H1 (cell line): Measurements from ENCODE around the gene BMX. TPM values are rescaled to one million over a fixed set of nuclear protein-coding genes. Genes with fewer than 3 reads are reported as not detected.

ENCODE experiments used
- CTCF ChIA-PET: fragments of 300-600 bp; sonication (Branson Sonifier 250); formaldehyde crosslinking; loops from one replicate; lab custom pipeline; 2021; ENCODE audit not compliant: partially characterized antibody; lab: Charles Lee
- POLR2A ChIA-PET: fragments of 300-600 bp; sonication (Branson Sonifier 250); formaldehyde crosslinking; loops from one replicate; lab custom pipeline; 2021; ENCODE audit warnings: inconsistent platforms; ENCODE audit not compliant: partially characterized antibody; lab: Charles Lee
- DNase-seq, 2 experiments: peaks; one replicate each; pipeline versions ENCODE4 v3.0.0 to v3.0.0-alpha.2; 2010 to 2022; ENCODE audit warnings: low spot score in 2 of 2, low read depth in 1 of 2, mixed read lengths in 1 of 2
- FAIRE-seq: peaks from 2 replicates; lab custom pipeline; 2011; peaks lifted over from hg19 to GRCh38; lab: Jason Lieb, UNC
- H2AFZ ChIP-seq: 2 replicates; pipeline ENCODE4 v1.8.1; 2012; ENCODE audit warnings: low read length, inconsistent platforms
- H2AK5ac ChIP-seq: 2 replicates; pipeline ENCODE4 v1.6.1; 2013; ENCODE audit warnings: low read depth, low read length
- H2BK120ac ChIP-seq: replicated peaks from 2 replicates; pipeline ENCODE3; 2013; ENCODE audit warnings: low read depth, low read length, inconsistent platforms
- H2BK12ac ChIP-seq: 2 replicates; pipeline ENCODE4 v1.6.1; 2013; ENCODE audit warnings: low read depth, low read length
- H2BK15ac ChIP-seq: 2 replicates; pipeline ENCODE4 v1.6.1; 2013; ENCODE audit warnings: low read length
- H2BK20ac ChIP-seq: 2 replicates; pipeline ENCODE4 v1.6.1; 2013; ENCODE audit warnings: low read length
- H2BK5ac ChIP-seq: 2 replicates; pipeline ENCODE4 v1.6.1; 2013; ENCODE audit warnings: low read depth, low read length
- H3K14ac ChIP-seq: 2 replicates; pipeline ENCODE4 v1.6.1; 2013; ENCODE audit warnings: inconsistent platforms; ENCODE audit not compliant: insufficient read length
- H3K18ac ChIP-seq: 2 replicates; pipeline ENCODE4 v1.6.1; 2013; ENCODE audit warnings: low read length; ENCODE audit errors: extremely low read depth
- H3K23ac ChIP-seq: 2 replicates; pipeline ENCODE4 v1.6.1; 2013; ENCODE audit warnings: inconsistent platforms; ENCODE audit not compliant: insufficient read length
- H3K23me2 ChIP-seq: 2 replicates; pipeline ENCODE4 v1.6.1; 2013; ENCODE audit warnings: low read depth, low read length
- H3K27ac ChIP-seq: 2 replicates; pipeline ENCODE4 v1.6.1; 2011; ENCODE audit warnings: low read depth, low read length, inconsistent platforms
- H3K27me3 ChIP-seq, 4 experiments: replicated peaks in 1 of 4; 1 replicate in 1 of 4; 2 replicates in 3 of 4; pipeline versions ENCODE4 v1.6.1 to v1.8.1; 2011 to 2013; ENCODE audit warnings: low read length in 3 of 4, mild to moderate bottlenecking in 3 of 4, inconsistent platforms in 2 of 4, mixed read lengths in 2 of 4, moderate library complexity in 1 of 4; ENCODE audit not compliant: control insufficient read depth in 3 of 4, insufficient read depth in 3 of 4; ENCODE audit errors: extremely low read depth in 1 of 4
- H3K36me3 ChIP-seq, 4 experiments: 2 replicates each; pipeline versions ENCODE4 v1.6.1 to v1.8.1; 2011 to 2013; ENCODE audit warnings: mild to moderate bottlenecking in 4 of 4, low read length in 3 of 4, moderate library complexity in 2 of 4, control low read depth in 1 of 4, inconsistent platforms in 1 of 4; ENCODE audit not compliant: insufficient read depth in 4 of 4, control insufficient read depth in 2 of 4
- H3K4ac ChIP-seq: replicated peaks from 2 replicates; pipeline ENCODE3; 2013; ENCODE audit warnings: low read length, low read depth, mixed read lengths, inconsistent platforms; ENCODE audit not compliant: insufficient read length
- H3K4me1 ChIP-seq, 4 experiments: replicated peaks in 1 of 4; 1 replicate in 1 of 4; 2 replicates in 3 of 4; pipeline versions ENCODE4 v1.6.1 to v1.8.1; 2011 to 2013; ENCODE audit warnings: low read length in 3 of 4, inconsistent platforms in 2 of 4, mixed read lengths in 1 of 4; ENCODE audit not compliant: insufficient read depth in 4 of 4, control insufficient read depth in 3 of 4
- H3K4me2 ChIP-seq, 2 experiments: 2 replicates each; pipeline versions ENCODE4 v1.6.1 to v1.8.1; 2011 to 2013; ENCODE audit warnings: low read depth in 2 of 2, low read length in 2 of 2, control low read depth in 1 of 2, inconsistent platforms in 1 of 2, mild to moderate bottlenecking in 1 of 2; ENCODE audit not compliant: insufficient read depth in 1 of 2
- H3K4me3 ChIP-seq, 4 experiments: fragments of 200-600, 300-600 bp in 1 of 4; sonication (generic), shearing (Covaris generic), sonication (Bioruptor Twin) in 1 of 4; 2 replicates each; pipeline versions ENCODE4 v1.5.1 to v1.8.1; 2011 to 2016; ENCODE audit warnings: low read length in 4 of 4, low read depth in 3 of 4, control low read depth in 2 of 4, inconsistent platforms in 2 of 4, mild to moderate bottlenecking in 2 of 4, mixed read lengths in 1 of 4, moderate library complexity in 1 of 4; ENCODE audit not compliant: insufficient read depth in 2 of 4; ENCODE audit errors: extremely low read depth in 1 of 4
- H3K56ac ChIP-seq: replicated peaks from 2 replicates; pipeline ENCODE3; 2013; ENCODE audit warnings: low read depth, mild to moderate bottlenecking, mixed read lengths, low read length, inconsistent platforms; ENCODE audit not compliant: insufficient read length
- H3K79me1 ChIP-seq: 2 replicates; pipeline ENCODE4 v1.6.1; 2013; ENCODE audit warnings: low read depth, low read length, control low read depth
- H3K79me2 ChIP-seq, 2 experiments: 2 replicates each; pipeline versions ENCODE4 v1.6.1 to v1.8.1; 2012 to 2013; ENCODE audit warnings: low read length in 2 of 2, mild to moderate bottlenecking in 2 of 2, inconsistent platforms in 1 of 2; ENCODE audit not compliant: insufficient read depth in 2 of 2, control insufficient read depth in 1 of 2
- H3K9ac ChIP-seq, 4 experiments: replicated peaks in 1 of 4; 1 replicate in 1 of 4; 2 replicates in 3 of 4; pipeline versions ENCODE4 v1.6.1 to v1.8.1; 2011 to 2013; ENCODE audit warnings: low read depth in 3 of 4, low read length in 3 of 4, control low read depth in 2 of 4, mild to moderate bottlenecking in 2 of 4, moderate library complexity in 2 of 4, inconsistent platforms in 1 of 4; ENCODE audit errors: extremely low read depth in 1 of 4
- H3K9me3 ChIP-seq, 2 experiments: 2 replicates each; pipeline versions ENCODE4 v1.6.1 to v1.8.1; 2012 to 2013; ENCODE audit warnings: mild to moderate bottlenecking in 2 of 2, moderate library complexity in 2 of 2, control low read depth in 1 of 2, inconsistent platforms in 1 of 2, low read depth in 1 of 2, low read length in 1 of 2, mixed read lengths in 1 of 2; ENCODE audit not compliant: insufficient read depth in 2 of 2
- H4K20me1 ChIP-seq, 2 experiments: replicated peaks in 1 of 2; 2 replicates each; pipeline versions ENCODE3 to v1.8.1; 2011 to 2013; ENCODE audit warnings: inconsistent platforms in 2 of 2, low read length in 2 of 2, mild to moderate bottlenecking in 1 of 2; ENCODE audit not compliant: insufficient read depth in 2 of 2, control insufficient read depth in 1 of 2
- H4K5ac ChIP-seq: 2 replicates; pipeline ENCODE4 v1.6.1; 2013; ENCODE audit warnings: low read length, low read depth, mixed read lengths, inconsistent platforms; ENCODE audit not compliant: insufficient read length
- H4K8ac ChIP-seq: 2 replicates; pipeline ENCODE4 v1.8.0; 2013; ENCODE audit warnings: mild to moderate bottlenecking, moderate library complexity, low read length, inconsistent platforms; ENCODE audit not compliant: insufficient read depth; ENCODE audit errors: extremely low read depth
- H4K91ac ChIP-seq: replicated peaks from 2 replicates; pipeline ENCODE3; 2013; ENCODE audit warnings: low read length, mixed read lengths, inconsistent platforms; ENCODE audit not compliant: insufficient read length
- KDM4A ChIP-seq: IDR thresholded peaks from one replicate; pipeline ENCODE4 v1.7.1; 2012; ENCODE audit warnings: low read depth, mild to moderate bottlenecking, moderate library complexity, low read length, inconsistent platforms; ENCODE audit not compliant: severe bottlenecking
- TAF7 ChIP-seq: optimal IDR thresholded peaks from 2 replicates; pipeline ENCODE3; 2011; ENCODE audit warnings: low read depth, mild to moderate bottlenecking, inconsistent platforms, low read length, moderate library complexity, borderline replicate concordance
- WGBS, 2 experiments: shearing (Covaris generic) in 1 of 2; methylation state at CpG; one replicate each; pipeline versions ENCODE4 v1.1.6 to v1.1.7; 2013 to 2015; ENCODE audit warnings: low lambda C conversion rate in 2 of 2, mixed read lengths in 2 of 2, inconsistent platforms in 1 of 2, low coverage in 1 of 2, missing lambda C conversion rate in 1 of 2; ENCODE audit not compliant: insufficient replicate concordance in 2 of 2, insufficient coverage in 1 of 2, insufficient read length in 1 of 2; ENCODE audit errors: extremely low coverage in 1 of 2, missing lambda C conversion rate in 1 of 2; 5-methylcytosine and 5-hydroxymethylcytosine counted together
- polyA plus RNA-seq, 7 experiments: library from polyadenylated mRNA; depleted of rRNA in 3 of 7; stranded (reverse) in 5 of 7; unstranded in 2 of 7; fragments of >200 nt in 5 of 7; fragments of 200-250 nt in 2 of 7; gene quantifications; 1 replicate in 5 of 7; 2 replicates in 1 of 7; 4 replicates in 1 of 7; pipeline versions ENCODE4 v1.2.1 to v1.2.3, GENCODE V29; 2011 to 2013; ENCODE audit warnings: missing spikeins in 2 of 7, mixed read lengths in 2 of 7
- total RNA-seq: library from RNA; stranded (reverse); fragmentation: NEBNext Ultra II Directional; extraction: Animal tissue kit (Norgen Biotek cat#: 25700); gene quantifications from 2 replicates; pipeline ENCODE4 v1.2.1, GENCODE V29; 2021

The BMX gene
- total and polyA plus RNA-seq, 2 of the 8 experiments (the other 6 are each of a cell fraction or from before 2014, with no cell fraction given): not detected

- DNase-seq: no peak
- Histone ChIP-seq H3K9ac (no peak overlapping the region), H3K79me1 (no peaks in the 10 kb centered on the region), H4K8ac (no peak overlapping the region), H2BK5ac (no peak overlapping the region), H4K20me1 (no peaks in the 10 kb centered on the region), H3K79me2 (no peaks in the 10 kb centered on the region), H2BK20ac (no peak overlapping the region), H2BK15ac (no peak overlapping the region), H3K4me2 (no peak overlapping the region), H3K56ac (no peak overlapping the region), H4K91ac (no peak overlapping the region), H3K18ac (no peak overlapping the region), H3K27ac (no peak overlapping the region), H2AK5ac (no peak overlapping the region), H2AFZ (no peak overlapping the region), H3K23me2 (no peaks in the 10 kb centered on the region), H3K4me1 (no peaks in the 10 kb centered on the region), H3K27me3 (no peaks in the 10 kb centered on the region), H3K9me3 (no peaks in the 10 kb centered on the region), H3K23ac (no peak overlapping the region), H2BK12ac (no peak overlapping the region), H3K14ac (no peak overlapping the region), H3K4ac (no peak overlapping the region), H3K36me3 (no peaks in the 10 kb centered on the region), H3K4me3 (no peak overlapping the region), H2BK120ac (no peak overlapping the region), H4K5ac (no peak overlapping the region)
- POLR2A ChIA-PET: no interaction called here
- 86% methylated on average over 5 of the region's 8 CpGs; no CpG with 5 or more reads in 1 of the 2 experiments for WGBS, 2 experiments
- FAIRE-seq: no peak
- TF ChIP-seq KDM4A: no peak
- TF ChIP-seq TAF7: no peak
- CTCF ChIA-PET: no interaction called here
Observed at GRCh38 chrX:15549189-15550012, 48.8 kb downstream of the BMX start.
